PFSK-1 (cell line): ENCODE results near the gene PAPSS2.

ENCODE experiments used
- FOXP2 ChIP-seq: optimal IDR thresholded peaks from 2 replicates; pipeline ENCODE3; 2011; ENCODE audit warnings: borderline replicate concordance, control low read depth, inconsistent platforms; ENCODE audit not compliant: insufficient read depth; ENCODE audit errors: extremely low read length, extremely low read depth
- POLR2AphosphoS5 ChIP-seq: IDR thresholded peaks from 2 replicates; pipeline ENCODE4 v1.6.1; 2012; ENCODE audit warnings: low read depth, mild to moderate bottlenecking, control low read depth, low read length, moderate library complexity
- REST ChIP-seq, 2 experiments: IDR thresholded peaks; 2 replicates each; pipeline versions ENCODE4 v1.6.1 to v1.8.0; 2011 to 2012; ENCODE audit warnings: low read depth in 2 of 2, low read length in 2 of 2, control low read depth in 1 of 2, inconsistent platforms in 1 of 2, mild to moderate bottlenecking in 1 of 2, moderate library complexity in 1 of 2; ENCODE audit not compliant: insufficient read depth in 1 of 2
- SIN3A ChIP-seq: IDR thresholded peaks from 2 replicates; pipeline ENCODE4 v1.6.1; 2012; ENCODE audit warnings: mild to moderate bottlenecking, low read length, moderate library complexity, borderline replicate concordance; ENCODE audit not compliant: insufficient read depth
- TAF1 ChIP-seq: IDR thresholded peaks from 2 replicates; pipeline ENCODE4 v1.6.1; 2012; ENCODE audit warnings: low read length, control low read depth, borderline replicate concordance; ENCODE audit not compliant: insufficient read depth

- no peak for TF ChIP-seq REST (IDR thresholded peaks at IDR 0.05; ENCODE audit: insufficient read depth in 1 of 2, low read depth in 2 of 2, low read length in 2 of 2)
- no peak for TF ChIP-seq POLR2AphosphoS5
- TF ChIP-seq TAF1, result no peak
- no peak for TF ChIP-seq SIN3A
- TF ChIP-seq FOXP2, result no peak
Measured at GRCh38 chr10:87740254-87740655, 80.6 kb downstream of the PAPSS2 start.
